ENCODE data around the gene PTPRD.

The PTPRD gene

DNA sequence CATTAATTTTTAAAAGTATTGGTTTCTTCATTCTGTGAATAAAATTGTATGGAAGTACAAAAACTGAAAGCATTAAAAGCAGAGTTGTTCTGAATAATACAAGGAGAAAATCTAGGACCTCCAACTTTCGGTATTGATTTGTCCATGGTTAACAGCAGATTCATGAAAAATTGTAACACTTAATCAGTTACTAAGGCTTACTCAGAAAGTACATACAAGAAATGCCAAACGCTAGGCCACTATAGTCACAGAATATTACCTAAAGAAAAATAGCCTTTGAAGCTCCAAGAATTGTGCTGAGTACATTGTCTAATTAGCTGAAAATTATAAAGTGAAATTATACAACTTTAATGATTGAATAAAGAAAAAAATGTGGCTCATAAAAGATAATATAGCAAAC is 271.7 kb downstream of the PTPRD start:
- TF ChIP-seq, protein P1, sequence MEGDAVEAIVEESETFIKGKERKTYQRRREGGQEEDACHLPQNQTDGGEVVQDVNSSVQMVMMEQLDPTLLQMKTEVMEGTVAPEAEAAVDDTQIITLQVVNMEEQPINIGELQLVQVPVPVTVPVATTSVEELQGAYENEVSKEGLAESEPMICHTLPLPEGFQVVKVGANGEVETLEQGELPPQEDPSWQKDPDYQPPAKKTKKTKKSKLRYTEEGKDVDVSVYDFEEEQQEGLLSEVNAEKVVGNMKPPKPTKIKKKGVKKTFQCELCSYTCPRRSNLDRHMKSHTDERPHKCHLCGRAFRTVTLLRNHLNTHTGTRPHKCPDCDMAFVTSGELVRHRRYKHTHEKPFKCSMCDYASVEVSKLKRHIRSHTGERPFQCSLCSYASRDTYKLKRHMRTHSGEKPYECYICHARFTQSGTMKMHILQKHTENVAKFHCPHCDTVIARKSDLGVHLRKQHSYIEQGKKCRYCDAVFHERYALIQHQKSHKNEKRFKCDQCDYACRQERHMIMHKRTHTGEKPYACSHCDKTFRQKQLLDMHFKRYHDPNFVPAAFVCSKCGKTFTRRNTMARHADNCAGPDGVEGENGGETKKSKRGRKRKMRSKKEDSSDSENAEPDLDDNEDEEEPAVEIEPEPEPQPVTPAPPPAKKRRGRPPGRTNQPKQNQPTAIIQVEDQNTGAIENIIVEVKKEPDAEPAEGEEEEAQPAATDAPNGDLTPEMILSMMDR (IDR thresholded peaks at IDR 0.05; ENCODE audit: control insufficient read depth, insufficient read depth, low read depth, low read length, missing control alignments): no peak
- DNase-seq (ENCODE audit: low read depth): no peak
- H3K4me3 ChIP-seq (ENCODE audit: control insufficient read depth, low read depth, low read length): no peak overlapping the region

DNA sequence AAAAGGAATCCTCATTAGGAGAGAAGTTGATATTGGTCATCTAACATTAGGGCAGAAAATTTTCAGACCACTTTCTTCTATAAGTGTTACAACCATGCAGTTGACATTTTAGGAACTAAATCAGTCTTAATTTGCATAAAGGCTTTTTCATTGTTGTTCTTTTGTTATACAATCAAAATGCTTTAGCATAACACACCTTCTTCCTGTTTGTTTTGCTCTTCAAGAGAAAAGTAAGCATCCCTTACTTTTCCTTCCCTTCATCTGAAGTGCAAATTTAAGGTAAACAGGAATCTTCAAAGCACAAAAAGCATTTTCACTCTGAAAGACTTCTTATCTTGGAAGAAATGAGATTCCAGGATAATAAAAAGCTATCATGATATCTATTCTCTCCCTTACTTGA is 273.6 kb downstream of the PTPRD start:
- H3K4me3 ChIP-seq (ENCODE audit: control insufficient read depth, low read depth, low read length): no peak overlapping the region
- no peak for DNase-seq (ENCODE audit: low read depth)
- TF ChIP-seq, protein P1 (IDR thresholded peaks at IDR 0.05; ENCODE audit: control insufficient read depth, insufficient read depth, low read depth, low read length, missing control alignments): no peak

DNA sequence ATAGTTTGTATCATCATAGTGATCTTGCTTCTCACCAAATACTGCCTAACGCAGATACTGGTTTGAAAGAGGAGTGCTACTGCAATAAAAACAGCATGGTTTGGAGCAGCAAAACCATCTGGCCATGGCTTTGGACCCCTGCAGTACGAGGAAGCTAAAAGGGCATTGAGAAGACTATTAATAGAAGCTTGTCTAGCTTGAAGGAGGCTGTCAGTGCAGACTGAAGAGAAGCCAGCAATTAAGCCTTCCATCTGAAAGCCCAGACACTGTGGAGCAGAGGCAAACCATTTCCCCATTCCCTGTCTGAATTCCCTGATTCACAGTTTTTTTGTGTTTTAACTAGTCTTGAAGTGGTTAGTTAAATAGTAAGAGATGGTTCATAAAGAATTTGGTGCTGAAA is 281.6 kb downstream of the PTPRD start:
- H3K4me3 ChIP-seq (ENCODE audit: control insufficient read depth, low read depth, low read length): no peak overlapping the region
- no peak for DNase-seq (ENCODE audit: low read depth)
- TF ChIP-seq, protein P1 (IDR thresholded peaks at IDR 0.05; ENCODE audit: control insufficient read depth, insufficient read depth, low read depth, low read length, missing control alignments): no peak

DNA sequence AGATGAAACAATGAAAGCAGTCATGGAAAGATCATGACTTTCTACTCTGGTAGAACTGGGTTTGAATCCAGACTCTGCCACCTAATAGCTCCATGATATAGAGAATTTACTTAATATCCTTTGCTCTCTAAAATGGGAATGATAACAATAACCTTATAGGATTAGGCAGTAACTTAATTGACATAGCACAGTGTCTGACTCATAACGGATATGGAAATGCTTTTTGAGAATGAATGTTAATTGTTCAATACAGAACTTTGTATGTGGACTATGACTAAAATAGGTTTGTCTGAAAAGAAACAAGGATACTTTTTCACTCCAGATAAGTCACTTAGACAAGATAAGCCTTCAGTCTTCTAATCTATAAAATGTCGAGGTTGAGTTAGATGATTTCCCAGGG is 330.7 kb downstream of the PTPRD start:
- no peak overlapping the region for H3K4me3 ChIP-seq (ENCODE audit: control insufficient read depth, low read depth, low read length)
- no peak for DNase-seq (ENCODE audit: low read depth)
- TF ChIP-seq, protein P1 (IDR thresholded peaks at IDR 0.05; ENCODE audit: control insufficient read depth, insufficient read depth, low read depth, low read length, missing control alignments): no peak

DNA sequence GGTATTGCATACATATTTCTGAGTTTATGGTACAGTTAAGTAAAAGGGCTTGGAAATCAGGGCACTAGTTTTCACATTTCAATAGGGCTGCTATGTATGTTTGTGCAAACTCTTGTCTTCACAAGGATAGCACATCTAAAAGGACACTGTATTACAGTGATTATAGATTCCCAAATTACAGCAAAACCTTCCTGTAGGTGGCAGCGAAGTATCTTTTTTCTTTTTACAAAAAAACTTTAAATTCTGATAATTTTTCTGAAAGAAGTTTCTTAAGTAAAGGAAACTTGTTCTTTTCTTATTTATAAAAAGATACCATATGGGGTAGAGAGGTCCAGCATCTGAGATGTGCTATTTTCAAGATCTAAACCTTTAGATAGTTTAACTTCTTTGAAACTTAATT is 337.8 kb downstream of the PTPRD start:
- H3K4me3 ChIP-seq (ENCODE audit: control insufficient read depth, low read depth, low read length): no peak overlapping the region
- TF ChIP-seq, protein P1 (IDR thresholded peaks at IDR 0.05; ENCODE audit: control insufficient read depth, insufficient read depth, low read depth, low read length, missing control alignments): no peak
- no peak for DNase-seq (ENCODE audit: low read depth)

DNA sequence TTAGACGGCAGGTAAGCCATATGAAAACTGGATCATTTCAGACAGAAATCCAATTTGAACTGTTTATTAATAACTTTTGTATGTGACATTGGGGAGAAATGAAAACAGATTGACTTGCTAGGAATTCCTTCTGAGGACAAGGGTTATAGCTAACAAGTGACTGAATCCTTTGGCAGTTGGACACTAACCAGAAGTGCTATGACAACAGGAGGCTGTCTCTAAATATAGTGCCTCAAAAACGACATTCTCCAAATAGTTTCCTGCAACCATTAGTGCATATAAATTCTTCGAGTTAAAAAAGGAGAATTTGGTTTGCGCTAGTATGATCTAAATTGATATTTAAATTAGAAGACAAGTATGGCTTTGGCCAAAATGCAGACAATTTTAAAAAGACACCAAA is 338.6 kb downstream of the PTPRD start:
- TF ChIP-seq, protein P1 (IDR thresholded peaks at IDR 0.05; ENCODE audit: control insufficient read depth, insufficient read depth, low read depth, low read length, missing control alignments): no peak

DNA sequence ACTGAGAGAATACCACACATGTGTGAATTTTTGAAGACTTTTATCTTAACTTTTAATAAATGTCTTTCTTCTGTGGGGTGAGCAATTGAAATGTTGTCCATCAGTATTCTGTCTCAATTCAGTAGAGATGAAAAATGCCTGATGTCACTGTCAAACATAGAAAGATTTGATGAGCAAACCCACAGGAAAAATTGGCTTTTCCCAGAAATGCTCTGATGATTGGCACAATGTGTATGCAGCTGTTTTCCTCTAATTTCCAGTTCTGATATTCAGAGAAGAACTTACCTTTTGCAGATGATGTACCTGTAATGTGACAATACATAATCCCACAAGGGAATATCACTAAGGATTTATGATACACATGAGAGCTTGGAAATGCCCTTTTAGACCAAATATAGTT is 340.0 kb downstream of the PTPRD start:
- TF ChIP-seq, protein P1 (IDR thresholded peaks at IDR 0.05; ENCODE audit: control insufficient read depth, insufficient read depth, low read depth, low read length, missing control alignments): no peak
- DNase-seq (ENCODE audit: low read depth): no peak
- no peak overlapping the region for H3K4me3 ChIP-seq (ENCODE audit: control insufficient read depth, low read depth, low read length)

More for the DNA sequence above, 338.6 kb downstream of the PTPRD start:
- no peak for DNase-seq (ENCODE audit: low read depth)
- H3K4me3 ChIP-seq (ENCODE audit: control insufficient read depth, low read depth, low read length): no peak overlapping the region
